HepG2 (cell line): ENCODE data around the gene CEP120. TPM values are rescaled to one million over a fixed set of nuclear protein-coding genes. Genes with fewer than 3 reads are reported as not detected.
"Not testable (repeated sequence)": the region's sequence is repeated elsewhere in the genome, so short reads cannot be mapped to it uniquely, and the experiment has no call there.

Experiments used
- ATAC-seq: fragments of 200-7000 bp; cut with Tn5 transposase; 3 replicates; pipeline ENCODE4 v1.9.1; 2020; ENCODE audit warnings: mild to moderate bottlenecking, moderate library complexity
- BruUV-seq: library from RNA; stranded (reverse); fragments of 400-500 nt; replicated peaks from 2 replicates; lab custom pipeline; 2021; lab: Mats Ljungman, UMichigan
- CTCF ChIA-PET: fragments of 300-600 bp; formaldehyde crosslinking; extraction: SDS; loops from one replicate; lab custom pipeline; 2021; ENCODE audit warnings: low total read pairs, inconsistent platforms, low intra/inter-chr PET ratio; lab: Yijun Ruan, JAX
- POLR2A ChIA-PET: fragments of 350-600 bp; sonication (Branson Sonifier 250); formaldehyde crosslinking; loops from one replicate; lab custom pipeline; 2020; ENCODE audit warnings: antibody characterized with exemption, inconsistent platforms; lab: Yijun Ruan, JAX
- DNase-seq: peaks from one replicate; pipeline ENCODE4 v3.0.0-alpha.2; 2015; ENCODE audit warnings: low spot score
- FAIRE-seq: peaks from 3 replicates; lab custom pipeline; 2011; peaks lifted over from hg19 to GRCh38; lab: Jason Lieb, UNC
- H2AFZ ChIP-seq: one replicate; pipeline ENCODE4 v1.6.1; 2011; ENCODE audit warnings: low read length, inconsistent platforms
- H3K27ac ChIP-seq: fragments of 300-600 bp; 3 replicates; pipeline ENCODE4 v1.8.0; 2011; ENCODE audit warnings: mixed run types, mild to moderate bottlenecking, mixed read lengths, low read length, inconsistent platforms; ENCODE audit not compliant: insufficient read depth; ENCODE audit errors: extremely low read length
- H3K27me3 ChIP-seq, 2 experiments: fragments of 200-600 bp in 1 of 2; 2 replicates in 1 of 2; 3 replicates in 1 of 2; pipeline versions ENCODE4 v1.6.0 to v1.8.0; 2011; ENCODE audit warnings: low read length in 2 of 2, mild to moderate bottlenecking in 2 of 2, moderate library complexity in 2 of 2, inconsistent platforms in 1 of 2; ENCODE audit not compliant: insufficient read depth in 2 of 2, control insufficient read depth in 1 of 2
- H3K36me3 ChIP-seq, 2 experiments: fragments of 200-600 bp in 1 of 2; replicated peaks in 1 of 2; 2 replicates in 1 of 2; 3 replicates in 1 of 2; pipeline versions ENCODE4 v1.5.1 to v1.8.0; 2011; ENCODE audit warnings: low read length in 2 of 2, inconsistent platforms in 1 of 2; ENCODE audit not compliant: insufficient read depth in 2 of 2, control insufficient read depth in 1 of 2
- H3K4me1 ChIP-seq: 2 replicates; pipeline ENCODE4 v1.5.1; 2012; ENCODE audit warnings: low read length, inconsistent platforms; ENCODE audit not compliant: insufficient read depth
- H3K4me2 ChIP-seq: 2 replicates; pipeline ENCODE4 v1.6.0; 2011; ENCODE audit warnings: low read depth, low read length, inconsistent platforms
- H3K4me3 ChIP-seq, 3 experiments: fragments of 200-600 bp in 1 of 3; sonication (generic), shearing (Covaris generic) in 1 of 3; replicated peaks in 1 of 3; 2 replicates each; pipeline ENCODE4 v1.5.1; 2011 to 2016; ENCODE audit warnings: low read length in 3 of 3, inconsistent platforms in 2 of 3, low read depth in 2 of 3, mild to moderate bottlenecking in 2 of 3, control low read depth in 1 of 3, mixed read lengths in 1 of 3; ENCODE audit not compliant: insufficient read depth in 1 of 3
- H3K79me2 ChIP-seq: one replicate; pipeline ENCODE4 v1.6.1; 2011; ENCODE audit warnings: low read length, inconsistent platforms; ENCODE audit not compliant: insufficient read depth
- H3K9ac ChIP-seq: 2 replicates; pipeline ENCODE4 v1.6.0; 2011; ENCODE audit warnings: mild to moderate bottlenecking, low read depth, low read length, inconsistent platforms; ENCODE audit not compliant: insufficient read depth
- H3K9me3 ChIP-seq: 2 replicates; pipeline ENCODE4 v1.5.1; 2012; ENCODE audit warnings: mild to moderate bottlenecking, low read length
- H4K20me1 ChIP-seq: 2 replicates; pipeline ENCODE4 v1.6.0; 2011; ENCODE audit warnings: inconsistent platforms, mild to moderate bottlenecking, low read length, moderate library complexity; ENCODE audit not compliant: insufficient read depth
- AHR ChIP-seq: IDR thresholded peaks from 2 replicates; pipeline ENCODE4 v1.6.1; 2018; ENCODE audit warnings: missing genetic modification reagents, missing compliant biosample characterization
- GABPB1 ChIP-seq: IDR thresholded peaks from 2 replicates; pipeline ENCODE4 v1.6.1; 2016; ENCODE audit warnings: mild to moderate bottlenecking, missing genetic modification reagents, moderate library complexity, missing compliant biosample characterization
- HNRNPLL ChIP-seq: fragments of 200-400 bp; formaldehyde crosslinking; IDR thresholded peaks from 2 replicates; pipeline ENCODE4 v1.6.1; 2017; ENCODE audit warnings: mild to moderate bottlenecking, low read depth, low read length; ENCODE audit not compliant: poor library complexity, severe bottlenecking
- MAFF ChIP-seq: IDR thresholded peaks from 2 replicates; pipeline ENCODE4 v1.6.1; 2011; ENCODE audit warnings: low read depth, low read length, improper control_type of control experiment
- ZIK1 ChIP-seq: sonication (generic); formaldehyde crosslinking; IDR thresholded peaks from 2 replicates; pipeline ENCODE4 v1.5.0; 2020; ENCODE audit warnings: mild to moderate bottlenecking, low read depth, missing genetic modification reagents, borderline replicate concordance
- ZNF225 ChIP-seq: sonication (generic); formaldehyde crosslinking; IDR thresholded peaks from 2 replicates; pipeline ENCODE4 v1.4.0; 2020; ENCODE audit warnings: mild to moderate bottlenecking, missing genetic modification reagents
- ZNF800 ChIP-seq: sonication (generic); formaldehyde crosslinking; IDR thresholded peaks from 2 replicates; pipeline ENCODE4 v1.4.0; 2020; ENCODE audit warnings: missing genetic modification reagents
- WGBS: methylation state at CpG from one replicate; pipeline ENCODE4 v1.1.6; 2017; ENCODE audit warnings: low lambda C conversion rate; 5-methylcytosine and 5-hydroxymethylcytosine counted together
- in situ Hi-C: cut with HindIII; loops from 2 replicates; pipeline ENCODE4 v1.10.0; 2017; ENCODE audit warnings: low pct_unique_long_range_greater_than_20kb; ENCODE audit not compliant: extremely low pct_ligation_motif_present
- intact Hi-C: fragments of 100-400 bp; cut with micrococcal nuclease; formaldehyde crosslinking; loops from one replicate; pipeline ENCODE4 v1.10.0; 2022; ENCODE audit not compliant: unreplicated experiment
- polyA plus RNA-seq, 8 experiments: library from polyadenylated mRNA; depleted of rRNA in 3 of 8; stranded (reverse) in 7 of 8; unstranded in 1 of 8; fragments of >200 nt; fragmentation: Illumina TruSeq in 4 of 8; extraction: Trizol in 4 of 8; gene quantifications; 2 replicates each; pipeline versions ENCODE4 v1.2.1 to v1.2.3, GENCODE V29; 2011 to 2016; ENCODE audit warnings: low read depth in 4 of 8, missing spikeins in 1 of 8, mixed read lengths in 1 of 8; ENCODE audit not compliant: insufficient read depth in 1 of 8
- total RNA-seq, 5 experiments: library from RNA; depleted of rRNA; stranded (reverse); fragments of >200 nt; fragmentation: Illumina TruSeq; extraction: Trizol; gene quantifications; 2 replicates each; pipeline ENCODE4 v1.2.3, GENCODE V29; 2016; ENCODE audit warnings: low read depth in 1 of 5
- TF ChIP-seq, protein P1 (sequence below): sonication (generic); IDR thresholded peaks from 2 replicates; pipeline ENCODE4 v1.6.1; 2016; ENCODE audit warnings: low read depth, borderline replicate concordance

Gene CEP120
- total and polyA plus RNA-seq, 2 of the 13 experiments (the other 11 are each of a cell fraction or from before 2014, with no cell fraction given), result 8.0 to 14.7 TPM

DNA sequence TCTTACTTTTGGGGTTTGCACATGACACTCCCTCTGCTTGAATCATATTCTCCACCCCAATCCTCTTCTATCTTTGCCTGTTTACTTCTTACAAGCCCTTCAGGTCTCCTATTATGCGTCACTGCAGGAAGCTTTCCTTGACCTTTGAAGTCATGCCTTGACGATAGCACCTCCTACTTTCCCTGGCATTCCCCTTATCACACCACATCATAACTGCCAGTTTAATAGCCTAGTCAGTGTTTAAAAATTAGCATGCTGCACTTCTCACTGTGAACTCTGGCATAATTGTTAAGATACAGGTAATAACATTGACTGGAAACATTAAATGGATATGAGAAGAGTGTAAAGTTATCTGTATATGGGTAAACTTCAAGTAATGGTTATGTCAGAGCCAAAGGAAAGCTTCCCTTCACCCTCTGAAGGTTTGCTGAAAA is 37.1 kb upstream of the CEP120 start (continued):
- no peak for TF ChIP-seq ZNF800 (CRISPR knock-in tag)
- TF ChIP-seq, all 625 proteins: peak for 0

GRCh38 chr5:123458994-123459393 is 35.8 kb upstream of the CEP120 start:
- intact Hi-C loops, H3K27ac ChIP-seq, POLR2A ChIA-PET, H3K9me3 ChIP-seq, H3K36me3 ChIP-seq, H3K4me3 ChIP-seq, in situ Hi-C loops, H3K27me3 ChIP-seq, H3K4me2 ChIP-seq, ATAC-seq, FAIRE-seq, CTCF ChIA-PET, H2AFZ ChIP-seq, H4K20me1 ChIP-seq, BruUV-seq, DNase-seq, H3K9ac ChIP-seq, H3K4me1 ChIP-seq, H3K79me2 ChIP-seq: not testable (repeated sequence)
- 90% methylated on average over 4 of the region's 4 CpGs for WGBS

GRCh38 chr5:123456242-123456641 is 33.0 kb upstream of the CEP120 start:
- POLR2A ChIA-PET, result no interaction called here
- no peaks in the 10 kb centered on the region for H3K36me3 ChIP-seq
- no peak overlapping the region for H3K4me3 ChIP-seq
- no peak overlapping the region for H3K4me2 ChIP-seq
- H3K9ac ChIP-seq, result no peak overlapping the region
- no peaks in the 10 kb centered on the region for H3K9me3 ChIP-seq
- H3K27ac ChIP-seq, result no peak overlapping the region
- intact Hi-C loops (no loop called here), in situ Hi-C loops (no loop called here)
- no peaks in the 10 kb centered on the region for H3K4me1 ChIP-seq
- FAIRE-seq (no peak), DNase-seq (no peak), ATAC-seq (no peak)
- H4K20me1 ChIP-seq, result no peaks in the 10 kb centered on the region
- H2AFZ ChIP-seq, result no peak overlapping the region
- CTCF ChIA-PET, result no interaction called here
- BruUV-seq, result no TSS peak
- H3K27me3 ChIP-seq, result no peaks in the 10 kb centered on the region
- H3K79me2 ChIP-seq, result no peaks in the 10 kb centered on the region
- WGBS, result 0% methylated on average over 1 of the region's 1 CpG
- no peak for TF ChIP-seq ZIK1 (CRISPR knock-in tag)
- TF ChIP-seq AHR (CRISPR knock-in tag), result no peak
- no peak for TF ChIP-seq MAFF
- TF ChIP-seq ZNF225 (CRISPR knock-in tag), result no peak
- no peak for TF ChIP-seq GABPB1 (CRISPR knock-in tag)
- no peak for TF ChIP-seq HNRNPLL
- TF ChIP-seq, protein P1, sequence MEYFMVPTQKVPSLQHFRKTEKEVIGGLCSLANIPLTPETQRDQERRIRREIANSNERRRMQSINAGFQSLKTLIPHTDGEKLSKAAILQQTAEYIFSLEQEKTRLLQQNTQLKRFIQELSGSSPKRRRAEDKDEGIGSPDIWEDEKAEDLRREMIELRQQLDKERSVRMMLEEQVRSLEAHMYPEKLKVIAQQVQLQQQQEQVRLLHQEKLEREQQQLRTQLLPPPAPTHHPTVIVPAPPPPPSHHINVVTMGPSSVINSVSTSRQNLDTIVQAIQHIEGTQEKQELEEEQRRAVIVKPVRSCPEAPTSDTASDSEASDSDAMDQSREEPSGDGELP, result no peak
